Lower leg skin (tissue), 4 donors: ENCODE measurements around the gene ZCCHC2. TPM values are rescaled to one million over a fixed set of nuclear protein-coding genes. Genes with fewer than 3 reads are reported as not detected.

Experiments
- DNase-seq, 2 donors: peaks; one replicate each; pipeline ENCODE4 v3.0.0-alpha.2; 2019; ENCODE audit warnings: low spot score in 2 of 2
- H3K4me3 ChIP-seq: fragments of 200-600 bp; sonication (generic); 2 replicates; pipeline ENCODE4 v1.5.1; 2017; ENCODE audit warnings: mild to moderate bottlenecking, low read depth; ENCODE audit not compliant: poor library complexity, severe bottlenecking
- CTCF ChIP-seq, 3 donors: fragments of 450-650 bp; IDR thresholded peaks; one replicate each; pipeline ENCODE4 v1.5.1; 2016; ENCODE audit warnings: antibody characterized with exemption in 3 of 3, mild to moderate bottlenecking in 3 of 3, moderate library complexity in 2 of 3
- POLR2A ChIP-seq, 2 donors: fragments of 450-650 bp; IDR thresholded peaks; one replicate each; pipeline ENCODE4 v1.6.1; 2016 to 2017; ENCODE audit warnings: antibody characterized with exemption in 2 of 2, mild to moderate bottlenecking in 1 of 2, moderate library complexity in 1 of 2
- WGBS, 2 donors: methylation state at CpG; one replicate each; pipeline ENCODE4 v1.1.5; 2018; 5-methylcytosine and 5-hydroxymethylcytosine counted together
- intact Hi-C: fragments of 100-400 bp; cut with DNase I; formaldehyde crosslinking; loops from one replicate; pipeline ENCODE4 v1.15.0; 2023; ENCODE audit warnings: low total_unique reads
- total RNA-seq, 4 donors: library from RNA; depleted of rRNA; stranded (reverse); fragments of >200 nt; gene quantifications; one replicate each; pipeline ENCODE4 v1.1.0, GENCODE V29; 2016

Gene ZCCHC2
- total RNA-seq, 4 donors from 2014 or later, result 23.0 to 34.1 (median 27.8) TPM

GRCh38 chr18:62617793-62618591, 95.2 kb downstream of the ZCCHC2 start:
- WGBS, 2 donors, result 82 to 85% methylated on average over 8 of the region's 8 CpGs
- no peak for TF ChIP-seq POLR2A (IDR thresholded peaks at IDR 0.05)
- no peak for TF ChIP-seq CTCF (IDR thresholded peaks at IDR 0.05)
- intact Hi-C loops, result no loop called here
- peak in 1 of 2 donors; percentile 10 for DNase-seq
- no peak overlapping the region for H3K4me3 ChIP-seq

DNA sequence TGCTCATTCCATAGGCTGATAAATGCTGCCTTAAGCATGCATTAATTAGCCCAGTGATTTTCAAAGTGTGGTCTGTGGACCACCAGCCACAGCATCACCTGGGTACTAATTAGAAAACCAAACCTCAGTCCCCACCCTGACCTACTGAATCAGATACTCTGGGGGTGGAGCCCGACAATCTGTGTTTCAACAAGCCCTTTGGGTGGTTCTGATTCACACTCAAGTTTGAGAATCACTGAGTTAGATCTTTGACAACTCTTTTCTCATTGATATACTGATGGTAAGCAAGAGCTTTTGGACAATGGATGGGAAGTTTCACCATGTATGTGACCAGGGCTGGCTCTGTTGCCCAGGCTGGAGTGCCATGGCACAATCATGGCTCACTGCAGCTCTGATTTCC, 95.9 kb downstream of the ZCCHC2 start:
- WGBS, 2 donors, result 54 to 81% methylated on average over 1 of the region's 1 CpG
- H3K4me3 ChIP-seq, result no peak overlapping the region
- TF ChIP-seq CTCF (IDR thresholded peaks at IDR 0.05) (no peak), POLR2A (IDR thresholded peaks at IDR 0.05) (no peak)
- intact Hi-C loops, result no loop called here
- no peak for DNase-seq

GRCh38 chr18:62621546-62621945, 98.7 kb downstream of the ZCCHC2 start:
- 58 to 63% methylated on average over 12 of the region's 12 CpGs for WGBS, 2 donors
- peak in 1 of 2 donors; percentile 84 for DNase-seq
- no peak overlapping the region for H3K4me3 ChIP-seq
- no peak for TF ChIP-seq CTCF (IDR thresholded peaks at IDR 0.05)
- TF ChIP-seq POLR2A (IDR thresholded peaks at IDR 0.05), result no peak
- intact Hi-C loops, result no loop called here

GRCh38 chr18:62625019-62625418, 102.2 kb downstream of the ZCCHC2 start:
- WGBS, 2 donors, result 33 to 37% methylated on average over 5 of the region's 5 CpGs
- intact Hi-C loops, result no loop called here
- TF ChIP-seq POLR2A (IDR thresholded peaks at IDR 0.05) (no peak), CTCF (IDR thresholded peaks at IDR 0.05) (no peak)
- DNase-seq, result peak in 1 of 2 donors; percentile 36
- H3K4me3 ChIP-seq, result no peak overlapping the region

Other genes with a start within 250 kb of the ZCCHC2 start
- gene TNFRSF11A, start 197.7 kb upstream of the ZCCHC2 start, total RNA-seq, result 1 to 10 TPM; 1.5 to 7.6 (median 4.7) TPM
- 10 to 100 TPM; 27.3 to 38.5 (median 33.1) TPM for gene PHLPP1, start 192.5 kb downstream of the ZCCHC2 start, total RNA-seq